ENCODE results near the gene RPL13A. TPM values are rescaled to one million over a fixed set of nuclear protein-coding genes. Genes with fewer than 3 reads are reported as not detected.

RPL13A gene
- total and polyA plus RNA-seq, 9 of the 15 experiments (the other 6 are each of a cell fraction or from before 2014, with no cell fraction given): 1,744 to 5,482 (median 2,949) TPM

DNA sequence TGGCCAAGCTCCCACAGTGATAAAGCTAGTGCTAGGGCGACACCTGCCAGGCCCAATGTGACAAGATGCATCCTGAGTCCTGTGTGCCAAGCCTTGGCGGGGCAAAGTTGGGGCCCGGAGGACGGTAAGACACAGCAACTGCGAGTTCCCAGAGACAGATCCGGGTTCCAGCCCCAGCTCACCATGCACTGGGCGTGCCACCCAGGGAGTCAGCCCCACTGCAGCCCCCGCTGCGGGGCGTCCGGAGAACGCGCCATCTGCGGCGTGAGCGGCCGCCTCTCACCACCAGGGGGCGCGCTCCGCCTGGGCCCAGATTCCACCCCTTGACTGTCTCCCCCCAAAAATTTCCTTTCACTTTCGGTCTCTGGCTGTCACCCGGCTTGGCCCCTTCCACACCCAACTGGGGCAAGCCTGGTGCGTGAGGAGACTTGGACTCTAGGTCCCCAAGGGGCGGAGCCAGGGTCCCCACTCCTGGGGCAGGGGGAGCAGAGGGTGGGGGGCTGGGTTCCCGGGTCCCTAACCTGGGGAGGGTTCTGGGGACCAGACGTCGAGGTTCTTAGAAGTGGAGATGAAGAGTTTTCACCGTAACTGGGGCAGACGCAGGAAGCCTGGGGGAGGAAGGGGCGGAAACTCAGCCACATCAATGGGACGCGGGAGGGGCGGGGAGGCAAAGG is 13.4 kb upstream of the RPL13A start, which contains the start of gene FLT3LG:
TSS of gene FLT3LG (plus strand) at position 348 of the 674 bp plus-strand sequence. CDS start 425 bp downstream, outside the sequence.
- Histone ChIP-seq H3K27ac (ENCODE audit: extremely low read depth, low read depth, low read length) (peak within 1 kb of the TSS; percentile 29; the same call in 2 of the 3 replicates), H3K9me3 (replicated peaks; ENCODE audit: control insufficient read depth, insufficient read depth, low read depth, low read length) (no peaks in the 10 kb centered on the region), H3K4me3 (peak within 1 kb of the TSS; percentile 56), H3K79me2 (ENCODE audit: control insufficient read depth, insufficient read depth, low read length) (no peaks in the 10 kb centered on the region), H3K4me1 (replicated peaks in 1 of 2; ENCODE audit: control insufficient read depth in 2 of 2, insufficient read depth in 2 of 2, low read length in 2 of 2) (peaks cover 14 to 52% of the 10 kb centered on the region in 2 experiments), H3K27me3 (ENCODE audit: control insufficient read depth in 2 of 2, insufficient read depth in 2 of 2, low read length in 2 of 2) (no peaks in the 10 kb centered on the region), H2AFZ (ENCODE audit: low read depth, low read length) (peak within 1 kb of the TSS; percentile 94), H3K9me1 (ENCODE audit: control insufficient read depth, insufficient read depth, low read length) (no peaks in the 10 kb centered on the region), H3K9ac (ENCODE audit: insufficient read depth in 1 of 2, low read depth in 2 of 2, low read length in 2 of 2) (peak within 1 kb of the TSS; percentile 53 to 94; a peak in 3 of 4 replicates), H4K20me1 (replicated peaks; ENCODE audit: control insufficient read depth, insufficient read depth, low read length) (peaks cover 3% of the 10 kb centered on the region; the same call in 1 of the 2 replicates), H3K4me2 (ENCODE audit: insufficient read depth, low read length) (peak within 1 kb of the TSS; percentile 73), H3K36me3 (ENCODE audit: control insufficient read depth, insufficient read depth, low read length) (peaks cover 12% of the 10 kb centered on the region; the same call in 1 of the 3 replicates)
- FAIRE-seq (peak; percentile 46), DNase-seq (ENCODE audit: extremely low read depth in 1 of 4, low spot score in 3 of 4) (peak; percentile 87 to 91 (median 88)), ATAC-seq (peak; percentile 76)
- WGBS (ENCODE audit: insufficient coverage, low coverage, missing lambda C conversion rate): under 1% methylated on average over 27 of the region's 33 CpGs
- BruUV-seq (replicated peaks): no TSS peak
- CTCF ChIA-PET (ENCODE audit: low intra/inter-chr PET ratio): interaction anchor here (0.6 to 1.3 kb wide), 5 partner anchors 29 to 204 kb away, joined by 3 to 9 read pairs (median 5); no protein-coding TSS in a partner anchor
- in situ Hi-C loops (cut with MboI): no loop called here
- intact Hi-C loops (cut with micrococcal nuclease): loop anchor here (1.0 kb wide), 1 partner anchor 29 kb away; no protein-coding TSS in a partner anchor
- POLR2A ChIA-PET: interaction anchor here (0.6 kb wide), 1 partner anchor 21 kb away, joined by 3 read pairs; no protein-coding TSS in a partner anchor
- TF ChIP-seq RBBP5 (IDR thresholded peaks at IDR 0.05; ENCODE audit: borderline replicate concordance, insufficient read depth, low read length, poor library complexity, severe bottlenecking) (peak; percentile 48), TARDBP (IDR thresholded peaks at IDR 0.05) (0 out of 2 replicates have a peak, but pooled peaks have one; percentile 43), CTBP1 (IDR thresholded peaks at IDR 0.05; ENCODE audit: borderline replicate concordance) (peak; percentile 87; the same call in 1 of the 2 replicates), ZBTB7A (IDR thresholded peaks at IDR 0.05; ENCODE audit: borderline replicate concordance, control insufficient read depth, low read depth, low read length) (peak; percentile 98), HLTF (IDR thresholded peaks at IDR 0.05) (0 out of 2 replicates have a peak, but pooled peaks have one; percentile 45), MTA3 (IDR thresholded peaks at IDR 0.05; ENCODE audit: borderline replicate concordance) (peak; percentile 90), ZKSCAN1 (IDR thresholded peaks at IDR 0.05; ENCODE audit: low read depth, low read length) (no peak), HDAC1 (IDR thresholded peaks at IDR 0.05) (peak in 1 of 2 experiments; percentile 62; a peak in 2 of 4 replicates), MAZ (CRISPR knock-in tag; conservative IDR thresholded peaks at IDR 0.05 in 1 of 2, IDR thresholded peaks at IDR 0.05 in 1 of 2) (peak; percentile 81 to 95), HMGN3 (IDR thresholded peaks at IDR 0.05; ENCODE audit: borderline replicate concordance, extremely low read depth, insufficient read length, low read depth, low read length) (peak; percentile 57)
- TF ChIP-seq, protein P1, sequence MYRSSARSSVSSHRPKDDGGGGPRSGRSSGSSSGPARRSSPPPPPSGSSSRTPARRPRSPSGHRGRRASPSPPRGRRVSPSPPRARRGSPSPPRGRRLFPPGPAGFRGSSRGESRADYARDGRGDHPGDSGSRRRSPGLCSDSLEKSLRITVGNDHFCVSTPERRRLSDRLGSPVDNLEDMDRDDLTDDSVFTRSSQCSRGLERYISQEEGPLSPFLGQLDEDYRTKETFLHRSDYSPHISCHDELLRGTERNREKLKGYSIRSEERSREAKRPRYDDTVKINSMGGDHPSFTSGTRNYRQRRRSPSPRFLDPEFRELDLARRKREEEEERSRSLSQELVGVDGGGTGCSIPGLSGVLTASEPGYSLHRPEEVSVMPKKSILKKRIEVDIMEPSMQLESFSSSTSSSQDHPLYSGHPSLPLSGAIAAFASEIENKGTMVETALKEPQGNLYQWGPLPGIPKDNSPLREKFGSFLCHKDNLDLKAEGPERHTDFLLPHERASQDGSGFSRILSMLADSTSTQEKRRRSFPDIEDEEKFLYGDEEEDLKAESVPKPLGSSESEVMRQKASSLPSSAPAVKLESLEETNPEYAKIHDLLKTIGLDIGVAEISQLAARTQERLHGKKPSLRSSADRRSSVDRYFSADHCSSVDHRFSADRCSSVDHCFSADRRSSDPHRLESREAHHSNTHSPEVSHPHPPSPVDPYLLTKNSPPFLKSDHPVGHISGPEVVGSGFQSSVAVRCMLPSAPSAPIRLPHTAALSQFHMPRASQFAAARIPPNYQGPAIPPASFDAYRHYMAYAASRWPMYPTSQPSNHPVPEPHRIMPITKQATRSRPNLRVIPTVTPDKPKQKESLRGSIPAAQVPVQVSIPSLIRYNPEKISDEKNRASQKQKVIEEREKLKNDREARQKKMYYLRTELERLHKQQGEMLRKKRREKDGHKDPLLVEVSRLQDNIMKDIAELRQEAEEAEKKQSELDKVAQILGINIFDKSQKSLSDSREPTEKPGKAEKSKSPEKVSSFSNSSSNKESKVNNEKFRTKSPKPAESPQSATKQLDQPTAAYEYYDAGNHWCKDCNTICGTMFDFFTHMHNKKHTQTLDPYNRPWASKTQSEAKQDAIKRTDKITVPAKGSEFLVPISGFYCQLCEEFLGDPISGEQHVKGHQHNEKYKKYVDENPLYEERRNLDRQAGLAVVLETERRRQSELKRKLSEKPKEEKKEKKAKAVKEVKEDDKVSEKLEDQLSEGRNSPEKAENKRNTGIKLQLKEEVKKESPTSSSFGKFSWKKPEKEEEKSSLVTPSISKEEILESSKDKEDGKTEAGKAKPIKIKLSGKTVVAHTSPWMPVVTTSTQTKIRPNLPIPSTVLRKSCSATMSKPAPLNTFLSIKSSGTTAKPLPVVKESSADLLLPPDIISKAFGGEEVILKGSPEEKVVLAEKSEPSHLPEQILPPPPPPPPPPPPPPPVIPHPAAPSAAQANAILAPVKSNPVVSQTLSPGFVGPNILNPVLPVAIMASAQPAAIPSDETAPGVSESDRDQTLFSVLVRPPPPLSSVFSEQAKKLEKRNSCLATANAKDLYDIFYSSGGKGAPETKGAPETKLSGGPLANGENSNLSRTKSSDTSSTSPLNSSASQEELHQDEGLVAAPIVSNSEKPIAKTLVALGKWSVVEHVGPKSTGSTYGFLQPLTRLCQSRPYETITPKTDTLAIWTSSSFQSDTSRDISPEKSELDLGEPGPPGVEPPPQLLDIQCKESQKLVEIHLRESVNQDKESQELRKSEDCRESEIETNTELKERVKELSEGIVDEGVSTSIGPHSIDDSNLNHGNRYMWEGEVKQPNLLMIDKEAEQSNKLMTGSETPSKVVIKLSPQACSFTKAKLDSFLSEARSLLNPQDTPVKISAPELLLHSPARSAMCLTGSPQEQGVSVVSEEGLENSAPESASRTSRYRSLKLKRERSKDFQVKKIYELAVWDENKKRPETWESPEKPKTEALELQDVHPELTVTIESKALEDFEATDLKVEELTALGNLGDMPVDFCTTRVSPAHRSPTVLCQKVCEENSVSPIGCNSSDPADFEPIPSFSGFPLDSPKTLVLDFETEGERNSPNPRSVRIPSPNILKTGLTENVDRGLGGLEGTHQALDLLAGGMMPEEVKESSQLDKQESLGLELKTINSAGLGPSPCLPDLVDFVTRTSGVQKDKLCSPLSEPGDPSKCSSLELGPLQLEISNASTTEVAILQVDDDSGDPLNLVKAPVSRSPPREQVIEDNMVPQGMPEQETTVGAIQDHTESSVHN (IDR thresholded peaks at IDR 0.05; ENCODE audit: borderline replicate concordance in 1 of 2, low read depth in 1 of 2): 0 out of 4 replicates have a peak, but pooled peaks of 1 of the 2 experiments have one; percentile 42
